GM10847 (cell line): Measurements from ENCODE around the gene RAD51B.

Experiments used
- POLR2A ChIP-seq: IDR thresholded peaks from 2 replicates; pipeline ENCODE4 v1.6.1; 2011; ENCODE audit not compliant: insufficient read length; ENCODE audit errors: extremely low read depth

Gene RAD51B

GRCh38 chr14:68730811-68731425, 911.3 kb downstream of the RAD51B start:
- TF ChIP-seq POLR2A = no peak

GRCh38 chr14:68733086-68733914, 913.7 kb downstream of the RAD51B start:
- no peak for TF ChIP-seq POLR2A

GRCh38 chr14:68734231-68734732, 914.7 kb downstream of the RAD51B start:
- no peak for TF ChIP-seq POLR2A

GRCh38 chr14:68735856-68736255, 916.3 kb downstream of the RAD51B start:
- no peak for TF ChIP-seq POLR2A

GRCh38 chr14:68736471-68736871, 916.9 kb downstream of the RAD51B start:
- no peak for TF ChIP-seq POLR2A

GRCh38 chr14:68737086-68737485, 917.5 kb downstream of the RAD51B start:
- TF ChIP-seq POLR2A = no peak

- TF ChIP-seq POLR2A = no peak
Observed at GRCh38 chr14:68738559-68738958, 919.0 kb downstream of the RAD51B start.

GRCh38 chr14:68739701-68740100, 920.1 kb downstream of the RAD51B start:
- no peak for TF ChIP-seq POLR2A

- TF ChIP-seq POLR2A = no peak
Observed at GRCh38 chr14:68740788-68741476, 921.4 kb downstream of the RAD51B start.

GRCh38 chr14:68741477-68741791, 921.9 kb downstream of the RAD51B start:
- TF ChIP-seq POLR2A = no peak

- TF ChIP-seq POLR2A = no peak
Observed at GRCh38 chr14:68741839-68742470, 922.4 kb downstream of the RAD51B start.

GRCh38 chr14:68744613-68745012, 925.0 kb downstream of the RAD51B start:
- TF ChIP-seq POLR2A = no peak

GRCh38 chr14:68747393-68747792, 927.8 kb downstream of the RAD51B start:
- TF ChIP-seq POLR2A = no peak

GRCh38 chr14:68748260-68748659, 928.7 kb downstream of the RAD51B start:
- TF ChIP-seq POLR2A = no peak

- TF ChIP-seq POLR2A = no peak
Observed at GRCh38 chr14:68748691-68749090, 929.1 kb downstream of the RAD51B start.
